ACHN (cell line): ENCODE measurements around the gene OR52E4.

Experiments used
- DNase-seq: peaks from one replicate; pipeline ENCODE4 v3.0.0-alpha.2; 2015
- in situ Hi-C: cut with HindIII; loops from 2 replicates; pipeline ENCODE4 v1.10.0; 2017; ENCODE audit warnings: low sequenced_read_pairs, low pct_ligation_motif_present, low pct_unique_long_range_greater_than_20kb

The OR52E4 gene

GRCh38 chr11:5880329-5880728, at the start of gene OR52E4:
Gene OR52E4 (plus strand): TSS chr11:5880629. CDS start chr11:5884293, 3,664 bp downstream.
- no peak for DNase-seq
- in situ Hi-C loops = no loop called here

- no peak for DNase-seq
- in situ Hi-C loops = no loop called here
These were observed 49.1 kb upstream of the OR52E4 start for GRCh38 chr11:5831196-5831829.

DNA sequence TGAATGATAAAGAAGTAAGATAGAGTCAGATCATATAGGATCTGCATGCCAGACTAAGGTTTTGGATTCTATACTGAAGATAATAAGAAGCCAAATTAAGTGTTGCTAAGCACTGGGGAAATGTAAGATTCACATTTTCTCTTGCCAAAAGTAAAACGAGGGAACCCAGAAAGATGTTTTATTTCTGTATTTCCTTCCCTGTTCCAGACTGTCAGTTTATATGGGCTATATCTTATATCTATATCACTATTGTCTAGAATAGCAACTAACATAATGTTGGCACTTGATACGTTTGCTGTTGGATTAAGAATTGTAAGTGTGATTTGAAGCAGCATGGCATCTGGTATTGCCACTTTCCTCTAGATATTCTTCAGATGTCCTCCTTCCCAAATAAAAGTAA, 47.0 kb upstream of the OR52E4 start:
- DNase-seq = no peak
- in situ Hi-C loops = no loop called here

DNA sequence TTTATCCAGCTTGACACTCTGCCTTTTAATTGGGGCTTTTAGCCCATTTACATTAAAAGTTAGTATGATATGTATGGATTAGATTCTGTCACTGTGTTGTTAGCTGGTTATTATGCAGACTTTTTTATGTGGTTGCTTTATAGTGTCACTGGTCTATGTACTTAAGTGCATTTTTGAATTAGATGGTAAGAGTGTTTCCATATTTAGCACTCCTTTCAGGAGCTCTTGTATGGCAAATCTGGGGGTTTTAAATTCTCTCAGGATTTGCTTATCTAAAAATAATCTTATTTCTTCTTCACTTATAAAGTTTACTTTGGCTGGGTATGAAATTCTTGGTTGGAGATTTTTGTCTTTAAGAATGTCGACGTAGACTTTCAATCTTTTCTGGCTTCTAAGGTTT, 42.7 kb upstream of the OR52E4 start:
- in situ Hi-C loops = no loop called here
- DNase-seq = no peak

- in situ Hi-C loops = no loop called here
- no peak for DNase-seq
These were observed 38.6 kb upstream of the OR52E4 start, which contains the start of gene OR52E6 for GRCh38 chr11:5841797-5842196. Gene OR52E6 (minus strand): TSS chr11:5841897. CDS start chr11:5841897, 0 bp downstream.

DNA sequence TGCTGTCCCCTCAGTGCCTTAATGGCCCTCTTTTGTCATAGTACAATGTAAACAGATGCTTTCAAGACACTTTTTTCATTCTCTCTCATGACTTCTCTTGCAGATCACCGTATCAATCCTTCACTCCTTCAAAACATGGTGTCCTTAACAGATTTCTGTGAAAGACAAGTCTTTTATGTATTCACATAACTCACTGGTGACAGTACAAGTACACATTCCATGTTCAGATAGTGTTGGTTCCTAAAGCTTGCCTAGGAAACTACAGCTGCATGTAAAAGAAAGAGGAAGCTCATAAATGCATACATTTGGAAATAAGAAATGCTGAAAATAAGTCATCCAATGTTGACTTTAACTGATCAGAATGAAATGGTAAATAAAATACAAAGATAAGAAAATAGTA, 33.7 kb upstream of the OR52E4 start:
- in situ Hi-C loops = no loop called here
- no peak for DNase-seq

DNA sequence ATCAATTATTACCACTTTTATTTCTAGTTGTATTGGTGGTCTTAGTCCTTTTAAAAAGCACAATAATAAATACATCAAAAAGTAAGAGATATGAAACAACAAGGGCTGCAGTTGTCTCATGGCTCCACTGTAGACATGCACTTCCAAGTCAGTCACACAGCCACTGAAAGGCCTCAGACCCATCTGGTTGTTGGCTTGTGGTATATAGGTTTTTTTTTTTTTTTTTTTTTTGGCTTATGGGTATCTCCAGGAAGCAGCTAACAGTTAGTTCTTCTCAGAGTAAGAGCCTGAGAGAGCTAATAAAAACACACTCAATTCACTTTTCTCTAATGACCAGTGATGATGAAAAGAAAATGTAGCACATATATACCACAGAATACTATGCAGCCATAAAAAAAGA, 32.7 kb upstream of the OR52E4 start:
- no peak for DNase-seq

GRCh38 chr11:5851002-5851401, 29.4 kb upstream of the OR52E4 start:
- DNase-seq = no peak
- in situ Hi-C loops = no loop called here

More for the DNA sequence above, 32.7 kb upstream of the OR52E4 start:
- in situ Hi-C loops = no loop called here

GRCh38 chr11:5857590-5857989, 22.8 kb upstream of the OR52E4 start, which contains the start of gene OR52E8:
Gene OR52E8 (minus strand): TSS chr11:5857690. CDS start chr11:5857690, 0 bp downstream.
- DNase-seq = no peak
- in situ Hi-C loops = no loop called here

DNA sequence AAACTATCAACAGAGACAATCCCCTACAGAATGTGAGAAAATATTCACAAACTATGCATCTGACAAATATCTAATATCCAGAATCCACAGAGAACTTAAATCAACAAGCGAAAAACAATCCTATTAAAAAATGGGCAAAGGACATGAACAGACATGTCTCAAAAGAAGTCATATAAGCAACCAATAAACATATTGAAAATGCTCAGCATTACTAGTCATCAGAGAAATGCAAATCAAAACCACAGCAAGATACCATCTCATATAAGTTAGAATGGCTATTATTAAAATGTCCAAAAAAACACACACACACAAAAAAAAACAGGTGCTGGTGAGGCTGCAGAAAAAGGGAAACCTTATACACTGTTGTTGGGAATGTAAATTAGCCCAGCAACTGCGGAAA, 14.6 kb upstream of the OR52E4 start:
- no peak for DNase-seq
- in situ Hi-C loops = no loop called here

- no peak for DNase-seq
- in situ Hi-C loops = no loop called here
These were observed 1.9 kb upstream of the OR52E4 start for GRCh38 chr11:5878564-5878963.

GRCh38 chr11:5881756-5882155, 1.3 kb downstream of the OR52E4 start:
- no peak for DNase-seq
- in situ Hi-C loops = no loop called here

- in situ Hi-C loops = no loop called here
- no peak for DNase-seq
These were observed 6.7 kb downstream of the OR52E4 start for GRCh38 chr11:5887172-5887571.

DNA sequence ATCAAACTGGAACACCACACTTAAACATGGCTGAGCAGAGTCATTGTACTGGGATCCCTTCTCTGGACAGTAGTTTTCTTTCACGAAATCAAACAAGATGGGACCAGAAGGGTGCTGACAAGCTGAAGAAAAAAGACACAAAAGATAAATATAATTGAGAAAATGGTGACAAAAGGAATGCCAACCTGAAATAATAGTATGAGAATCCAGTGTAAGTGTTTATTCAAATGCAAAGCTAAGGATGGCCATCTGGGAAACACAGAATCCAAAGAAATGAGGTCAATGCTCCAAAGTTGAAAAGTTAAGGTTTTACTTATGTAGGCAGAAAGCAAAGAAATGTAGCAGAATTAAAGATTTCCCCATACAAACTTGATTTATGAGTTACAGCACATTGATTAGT, 7.2 kb downstream of the OR52E4 start:
- DNase-seq = no peak

GRCh38 chr11:5891216-5891800, 10.9 kb downstream of the OR52E4 start:
- peak; percentile 31 for DNase-seq
- in situ Hi-C loops = no loop called here

More for the DNA sequence above, 7.2 kb downstream of the OR52E4 start:
- in situ Hi-C loops = no loop called here

GRCh38 chr11:5892908-5893307, 12.5 kb downstream of the OR52E4 start, which contains the start of gene OR52E5:
Gene OR52E5 (plus strand): TSS chr11:5893208. CDS start chr11:5900777, 7,569 bp downstream.
- DNase-seq = no peak
- in situ Hi-C loops = no loop called here

GRCh38 chr11:5899534-5899933, 19.1 kb downstream of the OR52E4 start:
- no peak for DNase-seq
- in situ Hi-C loops = no loop called here

DNA sequence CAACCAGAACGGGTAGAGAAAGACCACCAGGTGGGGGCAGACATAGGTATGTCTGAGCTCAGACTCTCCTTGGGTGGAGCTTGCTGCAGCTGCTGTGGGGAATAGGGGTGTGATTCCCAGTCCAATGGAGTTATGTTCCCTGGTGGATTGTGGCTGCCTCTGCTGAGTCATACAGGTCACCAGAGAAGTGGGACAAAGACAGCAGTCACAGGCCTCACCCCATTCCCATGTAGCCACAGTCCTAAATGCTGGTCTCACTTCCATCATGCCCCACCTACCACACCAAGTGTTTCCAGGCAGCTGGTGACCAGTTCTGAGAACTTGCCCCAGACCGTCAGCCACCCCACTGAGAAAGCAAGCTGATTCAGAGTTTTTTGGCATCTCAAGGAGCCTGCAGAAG, 30.1 kb downstream of the OR52E4 start:
- no peak for DNase-seq
- in situ Hi-C loops = no loop called here

DNA sequence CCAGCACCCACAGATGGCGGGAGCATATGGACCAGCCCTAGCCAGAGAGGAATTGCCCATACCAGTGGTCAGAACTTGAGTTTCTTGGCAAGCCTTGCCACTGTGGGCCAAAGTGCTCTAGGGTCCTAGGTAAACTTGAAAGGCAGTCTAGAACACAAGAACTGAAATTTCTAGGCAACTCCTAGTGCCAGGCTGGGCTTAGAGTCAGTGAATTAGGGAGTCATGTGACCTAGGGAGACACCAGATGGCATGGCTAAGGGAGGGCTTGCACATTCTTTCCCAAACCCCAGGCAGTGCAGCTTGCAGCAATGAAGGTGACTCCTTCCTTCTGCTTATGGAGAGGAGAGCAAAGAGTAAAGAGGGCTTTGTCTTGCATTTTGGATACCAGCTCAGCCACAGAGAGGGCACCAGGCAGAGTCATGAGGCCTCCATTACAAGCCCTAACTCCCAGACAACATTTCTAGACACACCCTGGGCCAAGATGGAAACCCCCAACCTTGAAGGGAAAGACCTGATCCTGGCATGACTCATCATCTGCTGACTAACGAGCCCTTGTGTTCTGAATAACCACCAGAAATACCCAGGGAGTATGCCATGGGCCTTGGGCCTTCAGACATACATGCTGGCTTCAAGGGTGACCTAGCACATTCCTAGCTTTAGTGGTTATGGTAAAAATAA, 42.5 kb downstream of the OR52E4 start:
- in situ Hi-C loops = no loop called here
- DNase-seq = peak; percentile 11

- in situ Hi-C loops = no loop called here
- no peak for DNase-seq
These were observed 43.0 kb downstream of the OR52E4 start for GRCh38 chr11:5923427-5923776.
